Hippocampal formation (tissue), 2 donors: Measurements from ENCODE around the gene ZFP1.
A peak's percentile ranks its signal among the peaks of the same experiment; 100 is the strongest.

Source experiments
- DNase-seq, 2 donors: peaks; one replicate each; lab custom pipeline; 2025; lab: John Stamatoyannopoulos, UW

Gene ZFP1

GRCh38 chr16:75148311-75149195 lies at the start of gene ZFP1:
Gene ZFP1 (plus strand): TSS chr16:75148524. CDS start chr16:75152952, 4,428 bp downstream.
- DNase-seq: peak; percentile 89 to 91

DNA sequence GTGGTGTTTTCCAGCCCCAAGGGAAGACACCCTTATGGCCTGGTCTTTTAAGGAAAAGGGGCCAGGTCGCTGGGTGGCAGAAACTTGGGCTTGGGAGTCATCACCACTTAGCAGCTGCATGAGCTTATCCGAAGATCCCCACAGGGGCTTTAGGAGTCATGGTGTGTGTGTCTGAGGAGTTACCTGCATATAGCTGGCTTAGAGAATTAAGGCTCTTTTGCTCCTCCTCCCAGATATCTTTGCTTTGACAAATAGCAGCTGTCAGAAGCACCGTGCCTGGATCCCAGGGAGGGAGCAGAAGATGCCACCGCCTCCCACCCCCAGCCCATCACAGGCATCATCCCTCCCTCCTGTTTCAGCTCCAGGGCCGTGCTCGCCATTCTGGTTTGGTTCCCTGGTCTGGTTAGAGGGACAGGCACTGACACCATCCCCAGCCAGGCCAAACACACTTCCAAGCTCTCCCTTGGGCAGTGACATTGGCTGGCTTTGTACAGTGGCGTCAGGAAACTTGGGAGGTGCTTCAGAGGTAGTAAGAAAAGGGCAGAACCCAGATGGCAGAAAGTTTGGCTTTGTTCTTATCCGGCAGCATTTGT lies 49.2 kb upstream of the ZFP1 start:
- no peak for DNase-seq

DNA sequence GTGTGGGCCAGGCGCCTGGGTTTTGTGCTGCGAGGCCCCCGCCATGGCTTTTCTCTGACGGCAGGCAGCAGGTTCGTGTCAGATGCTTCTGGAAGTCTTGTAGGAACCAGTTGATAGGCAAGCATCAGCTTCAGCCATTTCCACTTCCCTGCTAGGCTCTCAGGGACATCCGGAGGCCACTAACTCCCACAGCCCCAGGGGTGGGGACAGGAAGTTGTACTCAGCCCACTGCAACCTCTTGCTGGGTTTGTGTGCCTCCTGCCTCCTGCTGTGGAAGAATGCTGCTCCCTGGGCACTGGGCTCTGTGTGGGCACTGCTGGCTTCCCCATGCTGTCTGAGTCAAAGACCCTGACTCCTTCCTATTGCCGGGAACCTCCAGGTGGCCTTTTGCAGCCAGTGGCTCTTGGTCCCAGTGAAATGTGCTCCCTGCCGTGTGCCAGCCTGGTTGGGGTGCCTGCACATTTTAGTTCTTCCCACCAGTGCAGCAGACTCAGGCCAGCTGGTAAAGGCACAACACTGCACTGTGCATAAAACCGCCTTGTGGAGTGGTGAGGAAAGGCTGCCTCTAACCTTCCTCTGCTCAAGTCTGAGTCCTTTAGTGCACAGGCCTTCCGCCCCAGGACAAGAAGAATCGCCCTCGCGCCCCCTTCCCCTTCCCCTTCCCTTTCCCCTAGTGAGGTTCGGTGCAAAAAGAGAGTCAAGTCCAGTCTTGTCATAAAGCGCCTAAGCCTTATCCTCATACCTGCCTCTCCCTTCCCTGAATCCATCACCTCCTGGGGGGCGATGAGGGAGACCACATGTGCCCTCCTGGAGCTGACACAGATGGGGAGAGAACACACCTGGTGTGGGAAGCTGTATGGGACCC lies 48.4 kb upstream of the ZFP1 start:
- no peak for DNase-seq

GRCh38 chr16:75100603-75100990 lies 47.7 kb upstream of the ZFP1 start:
- DNase-seq: no peak

DNA sequence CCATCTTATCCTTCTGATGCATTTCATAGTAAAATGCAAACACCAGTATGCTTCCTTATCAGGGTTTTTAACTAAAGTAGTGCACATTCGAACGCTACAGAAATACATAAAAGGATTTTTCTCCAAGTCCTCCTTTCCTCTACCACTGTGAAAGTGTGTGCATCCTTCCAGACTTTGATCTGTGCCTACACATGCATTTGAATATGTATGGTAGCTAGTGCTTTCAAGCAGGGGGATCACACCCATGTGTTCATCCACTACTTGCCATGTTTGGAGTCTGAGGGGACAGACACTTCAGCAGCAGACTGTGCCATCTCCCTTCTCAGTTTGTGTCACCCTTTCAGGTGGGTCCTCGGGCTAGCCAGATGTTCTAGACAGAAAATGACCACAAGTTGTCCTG lies 46.7 kb upstream of the ZFP1 start:
- DNase-seq: no peak

- no peak for DNase-seq
Measured at GRCh38 chr16:75102595-75102994, 45.7 kb upstream of the ZFP1 start.

DNA sequence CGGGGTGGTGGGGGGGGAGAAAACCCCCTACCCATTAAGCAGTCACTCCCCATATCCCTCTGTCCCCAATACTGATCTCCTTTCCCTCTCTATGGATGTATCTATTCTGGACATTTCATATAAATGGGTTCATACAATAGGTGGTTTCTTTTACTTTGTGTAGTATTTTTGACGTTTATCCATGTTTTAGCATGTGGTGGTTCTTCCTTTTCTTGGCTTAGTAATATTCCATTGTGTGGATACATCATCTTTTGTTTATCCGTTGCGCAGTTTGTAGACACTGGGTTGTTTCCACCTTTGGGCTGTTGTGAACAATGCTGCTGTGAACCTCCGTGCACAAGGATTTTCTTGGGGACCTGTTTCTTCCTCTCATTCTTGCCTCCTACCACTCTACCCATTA lies 44.3 kb upstream of the ZFP1 start:
- DNase-seq: no peak

GRCh38 chr16:75104836-75105235 lies 43.5 kb upstream of the ZFP1 start:
- no peak for DNase-seq

DNA sequence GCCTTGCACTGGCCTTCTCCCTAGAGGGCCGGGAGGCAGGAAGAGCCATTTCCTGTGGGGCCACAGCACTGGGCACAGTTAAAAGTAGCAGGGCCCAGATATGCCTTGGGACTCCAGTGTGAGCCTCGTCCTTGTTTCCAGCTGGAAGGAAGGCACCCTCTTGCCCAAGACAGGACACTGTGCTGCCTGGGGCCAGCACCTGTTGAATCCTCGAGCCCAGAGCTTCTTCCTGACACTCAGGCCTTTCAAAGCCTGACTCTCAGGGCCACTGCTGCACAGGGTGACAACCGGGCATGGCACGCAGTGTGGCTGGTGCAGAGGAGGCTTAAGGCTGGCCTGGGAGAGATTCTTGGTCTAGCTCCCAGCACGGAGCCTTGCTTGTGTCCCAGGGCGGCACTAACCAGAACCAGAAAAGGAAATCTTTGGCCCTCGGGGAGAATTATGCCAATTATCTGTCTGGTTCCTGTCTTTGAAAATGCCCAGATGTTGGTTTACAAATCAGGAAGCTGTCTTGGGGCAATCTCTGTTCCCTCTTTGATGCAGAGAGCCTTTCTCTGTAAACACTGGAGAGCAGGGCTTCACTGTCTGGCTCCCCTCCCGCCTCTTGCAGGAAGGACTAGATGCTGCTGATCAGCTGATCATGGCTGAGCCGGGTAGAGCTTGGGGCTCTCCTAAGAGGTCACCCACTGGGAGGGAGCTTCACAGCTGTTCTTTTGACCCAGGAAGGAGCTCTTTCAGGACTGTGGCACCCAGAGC lies 42.8 kb upstream of the ZFP1 start:
- DNase-seq: peak; percentile 48 to 67

- DNase-seq: no peak
Measured at GRCh38 chr16:75106351-75107274, 41.7 kb upstream of the ZFP1 start.

DNA sequence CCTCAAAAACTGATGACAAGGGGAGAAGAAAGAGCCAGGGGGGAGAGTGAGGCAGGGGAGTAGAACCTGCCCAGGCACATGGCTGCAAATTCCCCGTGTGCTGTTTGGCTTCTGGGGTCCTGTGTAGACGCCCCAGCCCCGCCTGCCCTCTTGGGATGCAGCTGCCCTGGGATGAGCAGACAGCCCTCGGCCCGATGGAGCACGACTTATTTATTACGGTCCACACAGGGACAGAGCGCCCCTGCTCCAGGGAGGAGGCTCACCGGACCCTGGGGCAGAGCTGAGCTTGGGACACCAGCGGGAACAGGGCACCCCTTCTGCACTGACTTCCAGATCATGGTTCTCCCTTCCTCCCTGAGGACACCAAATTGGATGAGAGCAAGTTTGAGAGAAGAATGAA lies 40.8 kb upstream of the ZFP1 start:
- DNase-seq: no peak

GRCh38 chr16:75108792-75109731 lies 39.3 kb upstream of the ZFP1 start:
- DNase-seq: peak; percentile 40 to 62

DNA sequence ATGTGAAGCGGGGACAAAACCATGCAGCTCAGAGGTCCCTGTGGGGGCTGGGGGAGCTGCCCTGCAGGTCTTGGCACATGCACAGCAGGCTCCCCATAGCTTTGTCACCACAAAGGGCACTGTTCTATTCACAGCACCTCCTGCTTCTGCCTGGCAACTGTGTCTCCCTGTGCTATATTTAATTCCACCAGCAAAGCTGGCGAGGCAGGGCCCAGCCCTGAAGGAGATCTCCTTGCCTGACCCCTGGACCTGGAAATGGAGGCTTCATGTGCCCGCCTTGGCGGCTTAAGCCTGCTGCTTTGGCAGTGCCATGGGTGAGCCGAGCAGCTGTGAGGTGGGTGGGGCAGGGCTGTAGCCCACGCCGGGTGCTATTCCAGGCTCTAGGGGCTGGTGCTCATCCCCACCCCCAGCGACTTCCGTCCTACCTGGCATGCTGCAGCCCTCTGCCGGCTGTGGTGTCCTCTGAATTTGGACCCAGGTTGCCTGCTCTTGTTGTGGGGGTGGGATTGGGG lies 38.5 kb upstream of the ZFP1 start:
- peak; percentile 24 to 25 for DNase-seq

GRCh38 chr16:75110637-75111513 lies 37.4 kb upstream of the ZFP1 start:
- peak; percentile 87 to 88 for DNase-seq

DNA sequence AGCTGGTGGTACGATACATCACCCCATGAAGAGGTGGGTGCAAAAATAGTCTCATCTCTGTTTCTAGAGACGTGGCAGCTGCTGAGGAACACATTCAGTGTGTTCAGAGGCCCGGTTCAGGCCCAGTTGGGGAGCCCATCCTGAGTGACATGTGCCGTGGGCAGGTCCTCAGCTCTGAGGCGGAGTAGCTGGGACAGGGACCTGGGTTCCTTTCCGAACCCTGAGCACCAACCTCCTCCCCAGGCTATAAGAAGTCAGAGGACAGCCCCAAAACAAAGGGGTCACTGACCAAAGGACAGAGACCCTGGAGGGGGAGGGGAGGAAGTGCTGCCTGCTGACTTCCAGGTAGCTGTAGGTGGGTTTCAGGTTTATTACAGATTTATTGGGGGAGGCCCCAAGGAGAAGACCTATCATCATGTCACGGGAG lies 36.8 kb upstream of the ZFP1 start:
- no peak for DNase-seq

DNA sequence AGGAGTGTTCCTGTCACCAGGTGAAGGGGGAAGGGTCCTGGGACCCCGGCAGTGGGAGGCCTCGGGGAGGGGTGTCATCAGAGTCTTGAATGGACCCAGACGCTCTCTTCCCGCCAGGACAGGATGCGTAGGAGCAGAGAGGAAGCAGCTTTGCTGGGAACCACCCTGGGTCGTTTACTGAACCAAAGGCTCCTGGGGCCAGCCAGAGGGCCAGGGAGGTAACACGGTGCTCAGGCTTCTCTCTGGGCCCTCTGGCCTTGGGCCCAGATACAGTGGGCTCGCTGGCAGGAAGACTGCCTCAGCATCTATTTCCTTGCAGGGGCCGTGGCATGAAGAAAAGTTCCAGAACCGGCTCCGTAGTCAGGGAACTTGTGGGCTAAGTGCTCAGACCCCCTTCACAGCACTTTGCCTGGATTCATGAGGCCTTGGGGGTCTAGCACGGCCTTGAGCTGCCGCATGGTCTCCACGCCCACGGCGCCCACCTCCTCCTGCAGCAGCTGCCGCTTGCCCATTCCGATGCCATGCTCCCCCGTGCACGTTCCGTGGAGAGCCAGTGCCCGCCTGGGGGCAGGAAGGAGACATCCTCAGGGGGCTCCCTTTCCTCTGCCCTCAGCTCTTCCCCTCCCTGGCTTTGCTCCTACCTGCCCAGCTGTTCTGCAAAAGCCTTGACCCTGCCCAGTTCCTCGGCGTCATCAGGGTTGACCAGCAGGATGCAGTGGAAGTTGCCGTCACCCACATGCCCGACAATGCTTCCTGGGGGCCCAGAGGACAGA lies 36.2 kb upstream of the ZFP1 start:
- DNase-seq: no peak

DNA sequence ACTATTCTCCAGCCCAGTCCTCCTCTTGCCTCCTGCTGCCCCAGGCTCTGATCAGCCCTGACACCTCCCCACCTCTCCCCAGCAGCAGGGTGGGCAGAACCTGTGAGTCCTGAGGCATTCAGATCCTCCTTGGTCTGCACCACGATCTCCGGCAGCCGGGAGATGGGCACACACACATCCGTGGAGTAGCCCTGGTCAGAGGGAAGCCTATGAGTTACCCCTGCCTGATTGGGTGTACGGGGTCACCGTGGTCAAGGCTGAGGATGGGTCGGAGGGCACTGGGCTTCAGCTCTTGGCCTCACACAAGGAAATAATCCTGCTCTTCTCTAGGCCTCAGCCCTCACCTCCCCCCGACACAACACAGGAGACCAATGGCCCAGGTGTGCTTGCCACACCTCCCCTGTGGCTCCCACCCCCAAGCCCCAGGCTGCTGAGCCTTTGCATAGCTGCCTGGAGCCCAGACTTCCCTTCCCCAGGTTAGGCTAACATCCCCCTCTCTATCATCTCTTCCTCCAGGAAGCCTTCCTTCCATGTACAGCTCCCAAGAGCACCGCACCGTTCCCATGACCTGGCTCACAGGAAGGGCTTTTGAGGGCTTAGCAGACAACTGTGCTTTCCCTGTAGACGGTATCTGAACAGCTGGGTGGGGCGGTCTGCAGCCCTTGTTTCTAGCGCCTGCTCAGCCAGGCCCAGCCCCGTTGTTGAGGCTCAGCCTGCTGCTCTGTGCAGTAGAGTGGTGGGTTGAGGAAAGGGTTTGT lies 35.4 kb upstream of the ZFP1 start:
- DNase-seq: no peak
